HG03103 (cell line): ENCODE measurements around the gene MBNL1.
"Not testable (repeated sequence)": the region's sequence is repeated elsewhere in the genome, so short reads cannot be mapped to it uniquely, and the experiment has no call there.

Experiments used
- ATAC-seq: cut with Tn5 transposase; IDR thresholded peaks from one replicate; pipeline ENCODE4 v1.9.1; 2021; ENCODE audit warnings: low read depth; ENCODE audit not compliant: unreplicated experiment

The MBNL1 gene

DNA sequence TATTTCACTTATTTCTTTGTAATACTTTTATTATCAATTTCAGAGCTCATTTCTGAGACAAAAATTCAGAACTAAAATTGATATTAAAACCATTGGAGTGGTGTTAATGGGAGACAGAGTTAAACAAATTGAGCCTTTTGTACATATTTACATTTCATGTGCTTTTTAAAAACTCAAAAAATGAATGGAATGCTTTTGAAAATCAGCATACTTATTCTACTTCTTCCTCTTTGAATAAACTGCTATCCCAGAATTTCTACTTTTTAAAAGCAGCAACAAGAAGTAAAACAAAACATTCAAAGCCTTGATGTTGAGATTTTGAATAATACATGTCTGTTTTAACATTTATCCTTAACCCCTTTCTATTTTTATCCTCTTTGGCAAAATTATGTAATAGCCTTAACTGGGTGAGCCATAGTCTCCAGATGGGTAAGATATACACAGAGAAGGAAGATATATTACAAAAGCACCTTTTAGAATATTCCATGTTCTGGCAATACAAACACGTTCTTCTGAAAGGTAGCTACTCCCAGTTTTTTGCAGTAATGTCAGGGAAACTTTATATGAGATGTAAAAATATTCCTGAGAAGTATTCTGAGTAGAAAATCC lies 123.6 kb downstream of the MBNL1 start:
- no peak for ATAC-seq

DNA sequence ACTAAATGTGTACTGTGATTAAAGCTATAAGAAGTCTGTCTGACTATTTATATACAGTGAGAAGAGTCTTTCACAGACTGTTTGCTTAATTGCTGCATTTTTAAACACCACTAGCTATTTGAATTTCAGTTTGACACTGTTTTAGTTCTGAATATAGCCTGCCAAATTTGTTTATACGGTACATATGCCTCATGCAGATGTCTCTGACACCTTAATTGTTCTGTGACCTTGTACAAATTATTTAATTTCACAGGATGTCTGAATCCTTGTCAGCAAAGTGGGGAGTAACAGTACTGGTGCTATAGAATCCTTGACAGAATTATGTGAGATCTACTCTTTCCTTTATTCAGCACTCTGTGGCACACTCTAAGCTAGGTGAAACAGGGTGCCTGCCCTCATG lies 125.5 kb downstream of the MBNL1 start:
- ATAC-seq, result no peak

DNA sequence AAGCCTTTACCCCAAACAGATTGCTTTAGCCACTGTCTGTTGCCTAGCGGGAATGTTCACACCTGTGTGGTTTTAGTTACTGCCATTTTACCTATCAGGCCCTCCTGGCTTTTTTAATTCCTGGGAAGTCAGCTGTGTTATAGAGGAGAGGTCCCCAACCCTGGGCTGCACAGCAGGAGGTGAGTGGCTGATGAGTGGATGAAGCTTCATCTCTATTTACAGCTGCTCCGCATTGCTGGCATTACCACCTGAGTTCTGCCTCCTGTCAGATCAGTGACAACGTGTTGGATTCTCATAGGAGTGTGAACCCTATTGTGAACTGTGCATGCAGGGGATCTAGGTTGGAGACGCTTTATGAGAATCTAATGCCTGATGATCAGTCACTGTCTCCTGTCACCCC lies 127.0 kb downstream of the MBNL1 start:
- no peak for ATAC-seq

DNA sequence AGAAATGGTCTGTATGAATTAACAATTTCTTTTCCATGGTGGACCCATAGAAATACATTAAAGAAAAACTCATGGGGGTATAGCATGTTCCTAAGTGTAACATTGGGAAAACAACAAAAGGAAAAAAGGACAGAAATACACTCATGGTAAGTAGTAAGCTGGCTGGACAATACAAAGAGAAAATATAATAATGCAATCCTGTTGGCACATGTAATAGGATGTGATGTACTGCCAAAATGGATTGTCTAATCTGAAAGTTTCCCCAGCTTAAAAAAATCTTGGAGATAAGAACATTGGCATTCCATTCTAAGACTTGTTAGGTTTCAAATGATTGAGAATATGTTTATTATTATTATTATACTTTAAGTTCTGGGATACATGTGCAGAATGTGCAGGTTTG lies 128.1 kb downstream of the MBNL1 start:
- no peak for ATAC-seq

DNA sequence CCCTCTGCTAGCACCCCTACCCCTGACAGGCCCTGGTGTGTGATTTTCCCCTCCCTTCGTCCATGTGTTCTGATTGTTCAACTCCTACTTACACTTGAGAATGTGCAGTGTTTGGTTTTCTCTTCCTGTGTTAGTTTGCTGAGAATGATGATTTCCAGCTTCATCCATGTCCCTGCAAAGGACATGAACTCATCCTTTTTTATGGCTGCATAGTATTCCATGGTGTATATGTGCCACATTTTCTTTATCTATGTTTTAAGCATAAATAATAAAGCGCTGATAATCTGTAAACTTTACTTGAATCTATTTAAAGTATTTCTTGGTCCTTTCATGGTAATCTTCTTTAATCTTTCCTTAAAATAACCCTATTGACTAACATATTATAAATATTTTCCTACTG lies 128.6 kb downstream of the MBNL1 start:
- ATAC-seq, result not testable (repeated sequence)

DNA sequence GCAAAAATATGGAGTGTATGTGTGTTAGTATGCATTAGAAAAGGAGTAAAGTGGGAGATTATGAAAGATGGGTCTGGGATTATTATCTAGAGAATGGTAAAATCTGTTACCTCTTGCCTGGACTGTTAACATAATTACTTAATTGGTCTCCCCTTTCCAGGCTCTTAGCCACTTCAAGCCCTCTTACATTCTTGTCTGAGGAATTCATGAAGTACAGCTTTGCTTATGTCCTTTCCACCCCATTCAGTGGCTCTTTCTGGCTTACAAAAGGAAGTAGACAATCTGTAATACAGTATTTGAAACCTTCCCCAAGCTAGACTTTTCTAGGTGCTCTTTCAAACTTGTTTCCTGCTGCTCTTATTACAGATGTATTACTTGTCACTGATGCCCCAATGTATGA lies 129.8 kb downstream of the MBNL1 start:
- ATAC-seq, result no peak

DNA sequence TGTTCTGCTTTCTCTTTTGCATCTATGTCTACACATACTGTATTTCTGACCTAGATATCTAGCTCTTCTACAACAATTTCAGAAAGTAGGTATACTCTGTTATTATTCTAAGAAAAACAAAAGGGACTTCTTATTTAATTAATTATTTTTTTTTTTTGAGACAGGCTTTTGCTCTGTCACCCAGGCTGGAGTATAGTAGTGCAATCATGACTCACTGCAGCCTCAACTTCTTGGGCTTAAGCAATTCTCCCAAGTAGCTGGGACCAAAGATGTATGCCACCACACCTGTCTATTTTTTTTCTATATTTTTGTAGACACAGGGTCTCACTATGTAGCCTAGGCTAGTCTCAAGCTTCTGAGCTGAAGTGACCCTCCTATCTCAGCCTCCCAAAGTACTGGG lies 130.6 kb downstream of the MBNL1 start:
- ATAC-seq, result no peak

DNA sequence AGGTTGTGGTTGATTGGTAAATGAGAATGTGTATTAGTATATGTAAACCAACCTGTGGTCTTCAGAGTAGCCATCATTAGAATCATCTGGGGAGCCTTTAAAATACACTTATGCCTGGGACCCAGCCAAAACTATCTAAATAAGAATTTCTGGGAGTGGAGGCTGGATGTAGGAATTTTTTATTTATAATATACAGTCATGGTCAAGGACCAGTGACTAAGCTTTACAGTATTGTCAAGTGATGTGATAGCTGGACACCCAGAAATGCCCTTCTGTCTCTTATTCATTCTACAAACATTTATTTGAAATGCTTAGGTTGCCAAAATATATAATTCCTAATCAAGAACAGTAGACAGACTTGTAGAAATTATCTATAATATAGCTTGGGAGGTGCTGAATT lies 132.2 kb downstream of the MBNL1 start:
- no peak for ATAC-seq

DNA sequence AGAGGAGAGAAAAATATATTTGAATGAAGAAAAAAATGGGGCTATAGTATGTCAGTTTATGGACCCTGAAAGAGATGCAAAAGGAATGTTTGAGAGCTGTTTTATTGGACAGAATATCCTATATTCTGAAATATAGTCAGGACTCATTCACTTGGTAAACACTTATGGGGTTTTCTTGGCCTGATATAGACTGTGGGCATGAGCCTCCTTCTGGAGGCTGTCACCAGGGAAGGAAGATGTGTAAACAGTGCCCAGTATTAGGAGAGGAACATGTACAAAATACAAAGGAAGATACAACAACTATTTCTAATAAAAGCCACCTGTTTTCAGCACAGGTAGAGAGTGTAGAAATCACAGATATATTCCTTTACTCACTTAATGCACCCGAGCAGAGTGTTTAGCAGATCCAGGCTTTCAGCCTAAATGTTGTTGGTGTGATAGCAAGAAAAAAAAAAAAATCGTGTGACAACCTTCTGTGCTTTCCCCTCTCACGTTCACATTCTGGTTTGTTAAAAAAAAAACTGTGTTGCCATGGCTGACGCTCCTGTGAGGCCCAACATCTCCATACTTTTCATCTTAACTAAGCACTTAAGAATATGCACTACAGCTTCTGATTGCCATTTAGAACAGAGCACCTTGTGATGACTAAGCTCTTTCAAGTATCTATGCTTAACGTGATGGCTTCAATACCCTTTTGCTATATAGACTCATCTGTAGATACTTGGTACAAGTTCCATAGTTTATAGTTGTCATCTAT lies 134.1 kb downstream of the MBNL1 start:
- ATAC-seq, result no peak

DNA sequence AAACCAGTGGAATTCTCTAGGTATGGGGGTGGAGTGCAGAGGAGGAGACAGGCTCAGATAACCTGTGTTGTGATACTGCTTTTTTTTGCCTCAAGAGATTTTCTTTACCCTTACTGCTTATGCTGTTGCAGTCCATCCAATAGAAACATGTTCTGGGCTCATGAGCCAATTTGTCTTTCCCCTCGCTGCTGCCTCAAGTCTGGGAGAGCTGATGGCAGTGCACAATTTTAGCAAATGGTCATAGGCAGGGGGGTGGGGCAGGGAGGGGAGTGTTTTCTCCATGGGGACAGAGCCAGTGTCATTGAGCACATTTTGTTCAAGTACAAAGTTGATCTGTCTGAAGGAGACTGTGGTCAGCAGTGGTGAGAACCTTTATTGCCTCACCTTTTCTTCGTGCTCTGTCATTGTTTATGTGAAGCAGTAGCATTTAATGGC lies 134.9 kb downstream of the MBNL1 start:
- ATAC-seq, result no peak

DNA sequence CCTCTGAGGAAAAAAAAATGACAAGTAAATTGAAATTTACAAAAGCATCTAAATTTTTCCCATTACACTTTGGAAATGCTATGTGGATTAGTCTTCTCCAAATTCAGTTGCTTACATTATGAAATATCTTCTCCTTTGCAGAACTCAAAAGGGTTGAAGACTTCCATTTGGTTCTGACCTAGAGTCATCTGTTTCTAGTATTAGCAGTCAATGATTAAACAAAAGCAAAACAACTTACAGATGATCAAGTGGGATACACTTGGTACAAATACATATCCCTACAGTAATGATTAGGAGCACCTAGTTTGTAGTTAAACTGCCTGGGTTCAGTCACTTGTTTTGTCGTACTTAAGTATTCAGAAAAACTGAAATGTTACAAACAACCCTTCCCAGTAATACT lies 136.2 kb downstream of the MBNL1 start:
- no peak for ATAC-seq

DNA sequence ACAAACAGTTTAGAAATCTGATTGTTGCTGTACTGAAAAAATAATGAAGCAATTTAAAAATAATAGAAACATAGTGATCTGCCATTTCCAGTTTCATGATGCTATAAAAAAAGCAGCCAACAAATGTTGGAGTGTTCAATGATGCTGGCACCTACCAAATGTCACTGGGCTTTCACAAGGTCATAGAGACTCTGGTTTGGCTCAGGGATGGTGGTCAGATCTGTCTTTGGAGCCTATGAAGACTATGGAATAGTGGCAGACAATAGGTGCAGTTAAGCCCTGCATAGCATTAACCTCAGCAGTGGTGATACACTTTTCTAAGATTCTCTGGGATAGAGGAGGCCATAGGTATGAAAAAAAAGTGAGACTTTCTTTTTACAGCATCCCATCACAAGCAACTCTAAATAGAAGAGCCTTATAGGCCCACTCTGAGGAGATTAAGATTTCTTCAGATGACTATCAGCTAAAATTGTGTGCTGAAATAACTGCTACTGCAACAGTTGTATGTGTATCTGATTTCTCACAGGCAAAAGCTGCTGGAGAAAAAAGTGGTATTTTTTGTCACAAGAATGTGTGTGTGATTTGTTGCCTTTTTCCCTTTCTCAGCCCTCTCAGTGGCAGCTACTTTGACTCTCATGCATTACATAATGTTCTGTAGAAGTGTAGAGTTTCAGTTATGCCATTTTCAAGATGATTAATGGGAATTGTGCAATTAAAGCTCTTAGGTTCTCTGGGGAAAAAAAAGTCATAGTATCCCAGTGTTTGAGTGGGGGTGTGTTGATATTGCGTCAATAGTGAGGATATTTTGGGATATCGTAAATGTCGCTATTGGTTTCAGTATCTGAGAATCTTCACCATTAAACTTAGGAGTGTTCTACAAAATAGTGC lies 137.4 kb downstream of the MBNL1 start:
- no peak for ATAC-seq

DNA sequence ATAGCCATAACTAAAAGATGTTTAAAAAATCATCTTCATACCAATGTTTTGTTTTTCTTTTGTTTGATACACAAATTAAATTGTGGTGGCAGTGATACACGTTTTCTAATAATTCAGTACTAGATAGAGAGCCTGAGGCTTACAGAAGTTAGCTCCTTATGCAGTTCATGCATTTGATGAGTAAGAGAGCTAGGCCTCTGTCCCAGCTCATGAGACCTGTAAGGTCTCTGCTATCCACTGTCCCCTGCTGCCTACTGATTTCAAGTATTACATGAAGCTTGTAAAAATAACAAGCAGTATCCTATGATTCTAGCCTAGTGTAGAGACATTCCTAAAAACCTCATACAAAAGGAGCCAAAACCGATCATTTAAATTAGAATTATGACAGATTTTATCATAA lies 144.5 kb downstream of the MBNL1 start:
- ATAC-seq, result no peak

DNA sequence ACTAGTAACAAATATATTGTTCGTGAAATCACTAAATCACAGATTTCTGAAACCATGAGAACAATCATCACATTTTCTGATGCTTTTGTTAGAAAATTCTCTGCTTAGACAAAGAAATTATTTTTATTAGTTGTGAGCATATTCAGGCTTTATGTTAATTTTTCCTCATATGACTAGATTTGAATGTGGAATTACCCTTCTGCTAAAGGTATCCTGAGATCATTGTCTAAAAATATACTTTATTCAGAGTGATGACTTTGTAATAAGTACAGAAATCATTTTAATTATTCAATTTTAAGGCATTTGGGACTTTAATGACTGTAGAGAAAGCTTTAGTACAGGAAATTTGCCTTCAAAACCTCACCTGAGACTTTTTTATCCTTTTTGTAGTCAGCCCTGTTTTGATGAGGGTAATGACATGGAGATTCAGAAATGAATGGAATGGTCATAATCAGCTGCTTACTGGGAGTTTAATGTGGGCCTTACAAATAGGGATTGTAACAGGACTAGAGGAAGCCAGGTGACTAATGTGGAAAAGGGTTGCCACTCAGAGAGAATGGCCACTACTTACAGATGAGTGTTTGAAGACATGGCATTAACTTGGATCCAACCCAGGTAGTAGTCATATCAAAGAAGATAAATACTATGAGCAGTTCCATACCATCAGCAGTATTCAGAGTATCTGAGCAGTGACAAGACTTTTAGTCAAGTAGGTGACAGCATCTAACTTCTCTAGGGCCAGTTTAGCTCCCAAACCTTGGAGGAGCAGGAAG lies 148.3 kb downstream of the MBNL1 start:
- ATAC-seq, result no peak

DNA sequence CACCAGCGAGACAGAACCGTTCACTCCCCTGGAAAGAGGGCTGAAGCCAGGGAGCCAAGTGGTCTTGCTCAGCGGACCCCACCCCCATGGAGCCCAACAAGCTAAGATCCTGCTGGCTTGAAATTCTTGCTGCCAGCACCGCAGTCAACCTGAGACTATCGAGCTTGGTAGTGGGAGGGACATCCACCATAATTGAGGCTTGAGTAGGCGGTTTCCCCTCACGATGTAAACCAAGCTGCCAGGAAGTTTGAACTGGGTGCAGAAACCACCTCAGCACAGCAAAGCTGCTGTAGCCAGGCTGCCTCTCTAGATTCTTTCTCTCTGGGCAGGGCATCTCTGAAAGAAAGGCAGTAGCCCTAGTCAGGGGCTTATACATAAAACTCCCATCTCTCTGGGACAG lies 151.0 kb downstream of the MBNL1 start:
- no peak for ATAC-seq

DNA sequence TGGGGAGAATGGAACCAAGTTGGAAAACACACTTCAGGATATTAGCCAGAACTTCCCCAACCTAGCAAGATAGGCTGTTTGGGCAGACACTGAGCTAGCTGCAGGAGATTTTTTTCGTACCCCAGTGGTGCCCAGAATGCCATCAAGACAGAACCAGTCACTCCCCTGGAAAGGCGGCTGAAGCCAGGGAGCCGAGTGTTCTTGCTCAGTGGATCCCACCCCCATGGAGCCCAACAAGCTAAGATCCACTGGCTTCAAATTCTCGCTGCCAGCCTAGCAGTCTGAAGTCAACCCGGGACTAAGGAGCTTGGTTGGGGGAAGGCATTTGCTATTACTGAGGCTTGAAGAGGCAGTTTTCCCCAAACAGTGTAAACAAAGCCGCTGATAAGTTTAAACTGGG lies 152.4 kb downstream of the MBNL1 start:
- no peak for ATAC-seq

DNA sequence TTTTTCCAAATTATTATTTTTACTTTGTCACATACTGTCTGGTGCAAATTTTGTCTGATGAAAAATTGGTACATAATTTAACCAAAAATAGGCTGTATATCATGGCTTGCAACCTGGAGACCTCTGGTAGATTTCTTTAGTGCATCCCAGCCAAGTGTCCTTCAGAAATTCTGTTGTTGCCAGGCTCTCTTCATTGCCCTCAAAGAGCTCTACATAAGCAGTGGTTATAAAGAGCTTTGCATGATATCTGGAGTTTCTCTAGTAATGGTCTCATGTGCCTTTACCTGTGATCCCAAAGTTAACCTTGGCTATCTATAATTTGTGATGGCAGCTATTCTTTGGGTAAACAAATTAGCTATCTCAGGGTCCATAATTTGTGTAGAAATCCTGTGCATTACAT lies 157.7 kb downstream of the MBNL1 start:
- ATAC-seq, result no peak

DNA sequence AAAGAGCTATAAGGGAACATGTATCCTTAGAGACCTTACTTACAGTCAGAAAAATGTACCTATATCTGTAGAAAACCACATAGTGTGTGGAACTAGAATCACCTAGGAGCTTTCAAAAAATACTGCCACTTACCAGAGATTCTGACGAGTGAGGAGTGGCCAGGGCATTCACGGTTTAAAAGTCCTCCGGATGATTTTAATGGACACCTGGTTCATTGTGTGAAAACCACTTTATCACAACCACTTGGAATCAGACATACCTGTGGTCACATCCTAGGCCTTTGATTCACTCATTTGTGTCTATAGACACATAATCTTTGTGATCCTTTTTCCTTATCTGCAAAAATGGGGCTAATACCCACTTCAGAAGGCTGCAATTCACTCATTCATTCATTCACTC lies 159.8 kb downstream of the MBNL1 start:
- no peak for ATAC-seq

DNA sequence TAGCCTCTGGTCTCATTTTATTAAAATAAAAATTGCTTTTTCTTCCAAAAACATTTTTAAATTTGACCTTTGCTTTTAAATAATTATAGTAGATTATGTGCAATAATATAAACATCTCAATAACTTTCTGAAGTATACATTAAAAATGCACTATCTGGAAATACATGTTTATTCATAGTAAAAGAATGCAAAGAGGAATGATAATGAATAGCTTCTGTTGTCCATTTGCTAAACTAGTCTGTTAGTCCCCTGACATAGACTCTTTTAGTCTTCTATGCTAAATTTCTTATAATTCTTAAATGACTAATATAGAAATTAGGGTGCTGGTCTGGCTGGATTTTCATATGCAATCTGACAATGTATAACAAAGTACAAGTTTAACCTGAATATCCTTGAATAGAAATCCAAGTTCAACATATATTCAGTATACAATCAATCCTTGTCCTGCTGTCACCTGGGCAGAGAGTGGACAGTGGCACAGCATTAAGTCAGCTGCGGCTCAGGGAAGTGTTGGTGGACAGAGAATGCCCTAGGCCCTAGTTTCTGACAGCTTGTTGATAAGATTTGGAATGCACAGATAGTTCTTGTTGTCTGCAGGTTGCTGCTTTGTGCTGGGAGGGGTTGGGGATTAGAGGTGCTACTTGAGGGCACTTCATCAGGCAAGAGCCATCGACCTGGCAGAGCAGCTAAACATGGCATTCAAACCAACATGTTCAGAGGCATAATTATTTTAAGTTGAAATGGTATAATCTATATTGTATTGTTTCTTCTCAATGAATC lies 161.7 kb downstream of the MBNL1 start:
- ATAC-seq, result no peak

DNA sequence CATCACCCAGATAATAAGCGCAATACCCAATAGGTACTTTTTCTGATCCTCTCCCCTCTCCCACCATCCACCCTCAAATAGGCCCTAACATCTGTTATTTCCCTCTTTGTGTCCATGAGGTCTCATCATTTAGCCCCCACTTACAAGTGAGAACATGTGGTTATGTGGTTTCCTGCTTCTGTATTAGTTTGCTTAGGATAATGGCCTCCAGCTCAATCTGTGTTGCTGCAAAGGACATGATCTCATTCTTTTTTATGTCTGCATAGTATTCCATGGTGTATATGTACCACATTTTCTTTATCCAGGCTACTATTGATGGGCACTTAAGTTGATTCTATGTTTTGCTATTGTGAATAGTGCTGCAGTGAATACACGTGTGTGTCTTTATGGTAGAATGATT lies 165.4 kb downstream of the MBNL1 start:
- ATAC-seq, result no peak
